ENCODE results near the gene ADAMTS2. TPM values are rescaled to one million over a fixed set of nuclear protein-coding genes. Genes with fewer than 3 reads are reported as not detected.

Gene ADAMTS2
- total and polyA plus RNA-seq, 2 experiments from 2014 or later = 1.6 to 8.1 TPM

DNA sequence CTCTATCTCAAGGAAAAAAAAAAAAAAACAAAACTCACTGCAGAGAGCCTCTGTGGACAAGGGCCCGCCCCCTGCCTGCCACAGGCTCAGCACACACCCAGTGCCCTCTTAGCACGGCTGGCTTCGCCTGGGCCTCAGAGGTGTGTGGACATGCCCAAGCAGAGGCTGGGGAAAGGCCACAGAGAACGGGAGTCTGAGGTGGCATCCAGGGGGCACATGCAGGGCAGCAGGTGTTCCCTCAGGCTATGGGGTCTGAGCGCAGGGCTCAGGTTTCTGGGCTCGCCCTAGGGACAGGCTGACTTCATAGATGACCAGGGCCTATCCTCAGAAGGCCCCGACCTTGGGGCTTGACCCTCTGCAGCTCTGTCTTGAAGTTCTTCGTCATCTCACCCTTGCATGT lies 146.4 kb downstream of the ADAMTS2 start (continued):
- TF ChIP-seq, protein P1, sequence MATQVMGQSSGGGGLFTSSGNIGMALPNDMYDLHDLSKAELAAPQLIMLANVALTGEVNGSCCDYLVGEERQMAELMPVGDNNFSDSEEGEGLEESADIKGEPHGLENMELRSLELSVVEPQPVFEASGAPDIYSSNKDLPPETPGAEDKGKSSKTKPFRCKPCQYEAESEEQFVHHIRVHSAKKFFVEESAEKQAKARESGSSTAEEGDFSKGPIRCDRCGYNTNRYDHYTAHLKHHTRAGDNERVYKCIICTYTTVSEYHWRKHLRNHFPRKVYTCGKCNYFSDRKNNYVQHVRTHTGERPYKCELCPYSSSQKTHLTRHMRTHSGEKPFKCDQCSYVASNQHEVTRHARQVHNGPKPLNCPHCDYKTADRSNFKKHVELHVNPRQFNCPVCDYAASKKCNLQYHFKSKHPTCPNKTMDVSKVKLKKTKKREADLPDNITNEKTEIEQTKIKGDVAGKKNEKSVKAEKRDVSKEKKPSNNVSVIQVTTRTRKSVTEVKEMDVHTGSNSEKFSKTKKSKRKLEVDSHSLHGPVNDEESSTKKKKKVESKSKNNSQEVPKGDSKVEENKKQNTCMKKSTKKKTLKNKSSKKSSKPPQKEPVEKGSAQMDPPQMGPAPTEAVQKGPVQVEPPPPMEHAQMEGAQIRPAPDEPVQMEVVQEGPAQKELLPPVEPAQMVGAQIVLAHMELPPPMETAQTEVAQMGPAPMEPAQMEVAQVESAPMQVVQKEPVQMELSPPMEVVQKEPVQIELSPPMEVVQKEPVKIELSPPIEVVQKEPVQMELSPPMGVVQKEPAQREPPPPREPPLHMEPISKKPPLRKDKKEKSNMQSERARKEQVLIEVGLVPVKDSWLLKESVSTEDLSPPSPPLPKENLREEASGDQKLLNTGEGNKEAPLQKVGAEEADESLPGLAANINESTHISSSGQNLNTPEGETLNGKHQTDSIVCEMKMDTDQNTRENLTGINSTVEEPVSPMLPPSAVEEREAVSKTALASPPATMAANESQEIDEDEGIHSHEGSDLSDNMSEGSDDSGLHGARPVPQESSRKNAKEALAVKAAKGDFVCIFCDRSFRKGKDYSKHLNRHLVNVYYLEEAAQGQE (IDR thresholded peaks at IDR 0.05; ENCODE audit: unreplicated experiment) = no peak
- TF ChIP-seq JUNB (IDR thresholded peaks at IDR 0.05; ENCODE audit: unreplicated experiment) = no peak
- no peak for TF ChIP-seq ZNF114 (CRISPR knock-in tag; IDR thresholded peaks at IDR 0.05)
- no peak for TF ChIP-seq EZH2phosphoT487 (IDR thresholded peaks at IDR 0.05; ENCODE audit: unreplicated experiment)
- TF ChIP-seq EZH2 (IDR thresholded peaks at IDR 0.05; ENCODE audit: low read depth, unreplicated experiment) = no peak
- no peak for TF ChIP-seq STAT1 (IDR thresholded peaks at IDR 0.05; ENCODE audit: unreplicated experiment)
- TF ChIP-seq, protein P2, sequence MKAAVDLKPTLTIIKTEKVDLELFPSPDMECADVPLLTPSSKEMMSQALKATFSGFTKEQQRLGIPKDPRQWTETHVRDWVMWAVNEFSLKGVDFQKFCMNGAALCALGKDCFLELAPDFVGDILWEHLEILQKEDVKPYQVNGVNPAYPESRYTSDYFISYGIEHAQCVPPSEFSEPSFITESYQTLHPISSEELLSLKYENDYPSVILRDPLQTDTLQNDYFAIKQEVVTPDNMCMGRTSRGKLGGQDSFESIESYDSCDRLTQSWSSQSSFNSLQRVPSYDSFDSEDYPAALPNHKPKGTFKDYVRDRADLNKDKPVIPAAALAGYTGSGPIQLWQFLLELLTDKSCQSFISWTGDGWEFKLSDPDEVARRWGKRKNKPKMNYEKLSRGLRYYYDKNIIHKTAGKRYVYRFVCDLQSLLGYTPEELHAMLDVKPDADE (IDR thresholded peaks at IDR 0.05) = no peak

DNA sequence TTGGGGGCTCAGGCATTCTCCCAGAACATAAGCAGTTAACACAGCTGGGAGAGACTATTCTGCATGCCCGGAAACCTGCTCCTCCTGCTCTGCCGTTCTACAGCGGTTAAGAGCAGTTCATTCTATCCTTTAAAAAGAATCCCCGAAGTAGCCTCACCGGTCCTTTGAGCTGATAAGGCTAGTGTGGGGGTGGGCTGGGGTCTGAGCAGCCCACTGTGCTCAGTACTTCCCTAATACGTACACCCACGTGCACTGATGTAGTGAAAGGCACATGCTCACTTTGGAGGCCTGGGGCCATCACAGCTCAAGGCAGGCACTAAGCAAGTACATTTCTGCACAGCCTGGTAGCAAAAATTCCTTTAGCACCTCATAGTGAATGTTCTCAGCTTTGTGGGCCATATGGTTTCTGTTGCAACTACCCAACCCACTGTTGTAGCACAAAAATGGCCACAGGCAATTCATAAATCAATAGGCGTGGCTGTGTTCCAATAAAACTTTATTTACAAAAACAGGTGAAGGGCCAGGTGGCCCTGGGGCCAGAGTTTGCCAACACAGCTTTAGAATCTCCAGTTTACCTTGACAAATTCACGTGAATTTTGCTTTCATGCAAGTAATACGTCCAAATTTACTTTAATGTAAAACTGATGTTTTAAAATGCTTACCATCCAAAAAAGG lies 148.7 kb downstream of the ADAMTS2 start:
- DNase-seq (ENCODE audit: low spot score) (no peak), ATAC-seq (no peak)
- Mint-ChIP-seq H3K4me3 (no peak overlapping the region), H3K27ac (no peak overlapping the region), H3K9me3 (no peaks in the 10 kb centered on the region), H3K4me1 (peaks cover 5% of the 10 kb centered on the region), H3K27me3 (ENCODE audit: insufficient read depth, low read depth, poor library complexity) (peaks cover 13% of the 10 kb centered on the region), H3K36me3 (ENCODE audit: low read depth) (no peaks in the 10 kb centered on the region; the same call in 2 of the 3 replicates)
- Histone ChIP-seq H3K4me2 (no peak overlapping the region), H3K4me1 (ENCODE audit: insufficient read depth) (no peaks in the 10 kb centered on the region), H3K4me3 (no peak overlapping the region), H3K9me2 (ENCODE audit: insufficient read depth) (no peaks in the 10 kb centered on the region), H3K27me3 (ENCODE audit: insufficient read depth) (no peaks in the 10 kb centered on the region), H2AFZ (no peak overlapping the region), H3F3A (replicated peaks; ENCODE audit: low read depth) (no peaks in the 10 kb centered on the region), H3K36me3 (ENCODE audit: insufficient read depth) (no peaks in the 10 kb centered on the region), H4K20me1 (replicated peaks; ENCODE audit: insufficient read depth) (no peaks in the 10 kb centered on the region), H3K79me2 (replicated peaks; ENCODE audit: insufficient read depth) (no peaks in the 10 kb centered on the region), H3K27ac (ENCODE audit: low read depth) (no peak overlapping the region)
- no peak for TF ChIP-seq JUNB (IDR thresholded peaks at IDR 0.05; ENCODE audit: unreplicated experiment)
- TF ChIP-seq NANOG (IDR thresholded peaks at IDR 0.05; ENCODE audit: borderline replicate concordance) = no peak
- TF ChIP-seq STAT1 (IDR thresholded peaks at IDR 0.05; ENCODE audit: unreplicated experiment) = no peak
- TF ChIP-seq, protein P3, sequence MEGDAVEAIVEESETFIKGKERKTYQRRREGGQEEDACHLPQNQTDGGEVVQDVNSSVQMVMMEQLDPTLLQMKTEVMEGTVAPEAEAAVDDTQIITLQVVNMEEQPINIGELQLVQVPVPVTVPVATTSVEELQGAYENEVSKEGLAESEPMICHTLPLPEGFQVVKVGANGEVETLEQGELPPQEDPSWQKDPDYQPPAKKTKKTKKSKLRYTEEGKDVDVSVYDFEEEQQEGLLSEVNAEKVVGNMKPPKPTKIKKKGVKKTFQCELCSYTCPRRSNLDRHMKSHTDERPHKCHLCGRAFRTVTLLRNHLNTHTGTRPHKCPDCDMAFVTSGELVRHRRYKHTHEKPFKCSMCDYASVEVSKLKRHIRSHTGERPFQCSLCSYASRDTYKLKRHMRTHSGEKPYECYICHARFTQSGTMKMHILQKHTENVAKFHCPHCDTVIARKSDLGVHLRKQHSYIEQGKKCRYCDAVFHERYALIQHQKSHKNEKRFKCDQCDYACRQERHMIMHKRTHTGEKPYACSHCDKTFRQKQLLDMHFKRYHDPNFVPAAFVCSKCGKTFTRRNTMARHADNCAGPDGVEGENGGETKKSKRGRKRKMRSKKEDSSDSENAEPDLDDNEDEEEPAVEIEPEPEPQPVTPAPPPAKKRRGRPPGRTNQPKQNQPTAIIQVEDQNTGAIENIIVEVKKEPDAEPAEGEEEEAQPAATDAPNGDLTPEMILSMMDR (conservative IDR thresholded peaks at IDR 0.05; ENCODE audit: low read depth in 2 of 2) = no peak
- TF ChIP-seq ZNF114 (CRISPR knock-in tag; IDR thresholded peaks at IDR 0.05) = no peak
- no peak for TF ChIP-seq POLR2AphosphoS5 (IDR thresholded peaks at IDR 0.05; ENCODE audit: low read depth)
- TF ChIP-seq, protein P2 (IDR thresholded peaks at IDR 0.05) = no peak
- TF ChIP-seq EZH2 (IDR thresholded peaks at IDR 0.05; ENCODE audit: low read depth, unreplicated experiment) = no peak
- TF ChIP-seq CREB1 (CRISPR knock-in tag; IDR thresholded peaks at IDR 0.05; ENCODE audit: low read depth) = no peak
- TF ChIP-seq ZNF331 (CRISPR knock-in tag; IDR thresholded peaks at IDR 0.05; ENCODE audit: low read depth) = no peak
- TF ChIP-seq, protein P1 (IDR thresholded peaks at IDR 0.05; ENCODE audit: unreplicated experiment) = no peak

Data from GM23338 (cell line).